Bone marrow (tissue), 2 donors: ENCODE measurements around the gene MTOR.

Source experiments
- DNase-seq, 2 donors: peaks; one replicate each; lab custom pipeline; 2025; lab: John Stamatoyannopoulos, UW

Gene MTOR

DNA sequence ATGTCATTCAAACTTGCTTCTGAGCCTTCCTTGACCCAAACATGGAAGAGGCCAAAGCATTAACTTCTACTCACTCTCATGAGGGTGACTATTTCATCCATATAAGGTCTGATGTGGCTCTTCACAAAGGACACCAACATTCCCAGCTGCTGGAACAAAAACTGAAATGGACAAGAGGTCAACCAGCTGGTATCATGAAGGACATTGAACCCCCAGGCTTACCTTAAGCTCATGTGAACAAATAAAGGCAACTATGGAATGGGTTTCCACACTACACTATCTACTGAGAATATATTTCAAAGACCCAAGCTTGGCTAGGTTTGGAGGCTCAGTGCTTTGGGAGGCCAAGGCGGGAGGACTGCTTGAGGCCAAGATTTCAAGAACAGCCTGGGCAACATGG is 46.3 kb downstream of the MTOR start:
- DNase-seq: no peak

DNA sequence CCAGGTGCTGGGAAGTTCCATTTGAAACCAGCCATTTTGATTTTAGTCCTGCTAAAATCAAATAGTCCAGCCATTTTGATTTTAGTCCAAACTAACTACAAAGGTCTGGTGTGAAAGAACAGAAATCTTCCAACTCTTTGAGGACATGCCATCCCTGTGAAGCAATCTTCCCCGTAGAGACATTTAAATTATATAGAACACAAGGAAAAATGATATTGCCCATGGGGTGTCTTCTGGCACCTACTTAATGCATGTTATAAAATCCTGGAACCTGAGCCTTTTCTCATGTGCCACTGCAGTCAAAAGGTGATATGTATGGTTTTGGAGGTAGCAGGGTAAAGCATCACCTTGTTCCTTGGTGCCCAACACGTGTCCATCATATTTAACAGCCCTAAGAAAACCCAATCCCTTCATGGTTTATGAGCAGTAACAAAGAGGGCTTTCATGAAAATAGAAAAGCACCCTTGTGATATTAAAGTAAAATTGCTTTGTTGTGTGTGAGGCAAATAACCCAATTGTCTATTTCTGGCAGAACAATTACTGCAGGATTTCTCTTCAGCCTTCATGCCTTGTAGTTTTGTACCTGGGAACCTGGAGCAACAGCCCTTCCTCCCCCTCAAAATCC is 46.9 kb downstream of the MTOR start:
- no peak for DNase-seq

DNA sequence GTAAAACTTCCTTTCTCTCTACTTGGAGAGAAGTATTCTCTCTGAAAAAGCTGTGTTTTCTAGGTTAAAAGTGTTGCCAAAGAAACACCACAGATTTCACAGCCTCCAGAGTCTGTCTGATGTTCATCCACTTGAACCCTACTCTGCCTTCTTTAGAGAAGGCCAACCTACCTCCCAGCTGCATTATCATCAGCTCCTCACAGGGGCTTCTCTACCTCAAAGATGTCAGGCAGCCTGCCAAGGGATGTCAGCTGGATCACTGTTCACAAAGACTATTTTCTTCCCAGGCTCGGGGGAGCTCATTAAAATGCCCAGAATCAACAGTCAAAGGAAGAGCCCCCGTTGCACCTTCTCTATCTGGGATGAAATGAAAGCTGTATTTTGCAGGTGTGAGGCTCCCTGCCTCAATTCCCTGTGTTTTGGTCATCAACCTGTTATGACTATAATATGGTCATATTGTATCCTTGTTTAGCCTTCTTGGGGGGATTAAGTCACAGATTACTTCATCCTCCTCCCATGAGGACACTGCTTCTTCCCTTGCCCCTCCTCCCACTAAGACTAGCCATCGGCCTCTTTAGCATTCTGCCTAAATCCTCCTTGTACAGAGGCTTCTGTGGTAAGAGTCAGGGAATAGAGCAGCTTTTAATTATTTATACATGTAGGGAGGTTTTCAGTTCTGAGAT is 47.5 kb downstream of the MTOR start:
- no peak for DNase-seq

DNA sequence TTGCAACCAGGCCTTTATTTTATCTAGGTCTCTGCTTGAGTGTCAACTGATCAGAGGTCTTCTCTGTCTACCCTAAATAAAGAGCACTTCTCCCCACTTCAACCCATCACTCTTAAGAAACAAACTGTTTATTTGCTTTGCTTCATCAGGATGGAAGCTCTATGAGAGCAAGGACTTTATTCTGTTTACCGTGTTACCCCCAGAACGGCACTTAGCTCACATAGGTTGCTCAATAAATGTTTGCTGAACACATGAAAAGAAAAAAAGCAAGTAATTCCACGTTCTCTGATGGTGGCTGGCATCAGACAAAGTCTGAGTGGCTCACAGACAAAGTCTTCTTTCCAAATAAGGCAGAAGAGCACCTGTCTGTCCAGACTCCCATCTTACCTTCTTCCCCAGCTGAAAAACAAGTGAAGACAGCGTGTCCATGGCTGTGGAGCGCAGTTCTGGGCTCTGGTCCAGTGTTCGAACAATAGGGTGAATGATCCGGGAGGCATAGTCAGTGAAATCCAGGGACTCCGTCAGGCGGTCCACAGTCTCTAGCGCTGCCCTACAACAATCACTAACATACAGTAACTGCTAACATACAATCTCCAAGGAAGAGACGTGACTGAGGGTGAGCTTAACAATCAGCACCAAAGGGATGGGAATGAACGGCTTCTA is 50.3 kb downstream of the MTOR start:
- DNase-seq: no peak

DNA sequence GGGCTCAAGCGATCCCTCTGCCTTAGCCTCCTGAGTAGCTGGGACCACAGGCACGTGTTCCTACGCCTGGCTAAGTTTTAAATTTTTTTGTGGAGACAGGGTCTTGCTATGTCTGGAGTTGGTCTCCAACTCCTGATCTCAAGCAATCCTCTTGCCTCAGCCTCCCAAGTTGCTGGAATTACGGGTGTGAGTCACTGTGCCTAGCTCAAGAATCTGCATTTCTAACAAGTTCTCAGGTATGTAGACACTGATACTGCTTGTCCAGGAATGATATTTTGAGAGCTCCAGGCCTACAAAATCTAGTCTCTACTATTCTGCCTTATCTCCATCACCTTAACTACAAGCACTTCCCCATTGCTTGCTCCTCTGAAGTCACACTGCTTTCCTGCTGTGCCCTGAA is 50.9 kb downstream of the MTOR start:
- no peak for DNase-seq

DNA sequence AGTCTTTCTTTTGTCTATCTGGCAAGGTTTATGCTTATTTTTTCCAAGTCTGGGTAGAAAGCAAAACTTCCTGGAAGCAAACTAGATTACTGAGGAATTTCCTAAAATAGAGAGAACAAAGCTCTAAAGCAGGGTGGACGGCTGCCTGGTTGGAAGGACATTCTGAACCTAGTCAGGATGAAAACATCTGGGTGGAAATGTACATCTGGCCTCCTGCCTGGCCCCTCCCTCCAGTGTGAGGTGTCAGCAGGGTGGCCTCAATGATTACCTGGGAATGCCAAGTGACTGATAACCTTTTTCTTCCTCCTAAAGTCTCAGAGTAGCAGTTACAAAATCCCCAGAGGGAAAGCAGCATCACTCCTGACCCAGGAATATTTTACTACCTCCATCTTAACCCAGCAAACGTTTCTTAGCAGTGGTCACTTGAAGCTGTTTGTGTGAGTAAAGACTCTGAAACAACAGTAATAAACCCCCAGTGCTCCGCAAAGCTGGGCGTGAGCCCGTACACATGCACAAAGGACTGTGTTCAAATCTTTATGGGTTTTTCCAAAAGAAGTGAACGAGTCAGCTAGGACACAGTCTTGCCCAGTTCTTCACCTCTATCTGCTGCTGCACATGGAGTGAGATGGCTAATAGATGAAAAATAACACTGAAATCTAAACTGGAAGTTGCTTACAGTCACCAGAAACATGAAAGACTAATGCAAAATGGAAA is 54.3 kb downstream of the MTOR start:
- no peak for DNase-seq

DNA sequence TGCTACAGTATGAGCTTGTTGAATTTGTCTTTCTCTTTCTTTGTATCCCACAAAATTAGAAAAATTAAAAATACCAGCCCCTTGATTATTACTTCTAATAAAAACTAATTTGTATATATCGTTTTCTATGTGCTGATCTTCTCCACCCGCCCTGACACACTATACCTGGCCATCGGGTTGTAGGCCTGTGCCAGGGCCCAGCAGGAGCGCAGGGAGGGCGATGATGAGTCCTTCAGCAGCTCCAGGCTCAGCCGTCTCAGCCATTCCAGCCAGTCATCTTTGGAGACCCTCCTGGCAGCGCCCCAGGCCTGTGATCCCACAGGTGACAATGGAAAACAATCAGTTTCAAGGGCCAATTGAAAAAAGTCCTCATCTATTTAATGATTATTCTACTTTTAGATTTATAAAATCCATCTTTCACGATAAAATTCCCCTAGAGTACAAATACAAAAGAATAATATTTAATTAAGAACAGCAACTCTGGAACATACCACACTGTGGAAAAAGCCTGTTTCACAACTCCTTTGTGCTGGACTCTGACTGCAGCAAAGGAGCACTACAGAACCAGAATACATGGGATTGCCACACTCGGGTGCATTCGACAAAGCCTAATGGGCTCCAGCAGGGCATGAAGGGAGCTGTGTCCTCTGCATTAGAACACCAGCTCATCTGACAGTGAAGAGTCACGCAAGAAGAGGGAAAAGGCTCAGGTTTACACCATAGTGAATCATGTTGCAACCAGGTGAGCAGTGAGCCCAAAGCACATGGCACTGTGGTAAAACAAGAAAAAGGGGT is 57.8 kb downstream of the MTOR start:
- no peak for DNase-seq

DNA sequence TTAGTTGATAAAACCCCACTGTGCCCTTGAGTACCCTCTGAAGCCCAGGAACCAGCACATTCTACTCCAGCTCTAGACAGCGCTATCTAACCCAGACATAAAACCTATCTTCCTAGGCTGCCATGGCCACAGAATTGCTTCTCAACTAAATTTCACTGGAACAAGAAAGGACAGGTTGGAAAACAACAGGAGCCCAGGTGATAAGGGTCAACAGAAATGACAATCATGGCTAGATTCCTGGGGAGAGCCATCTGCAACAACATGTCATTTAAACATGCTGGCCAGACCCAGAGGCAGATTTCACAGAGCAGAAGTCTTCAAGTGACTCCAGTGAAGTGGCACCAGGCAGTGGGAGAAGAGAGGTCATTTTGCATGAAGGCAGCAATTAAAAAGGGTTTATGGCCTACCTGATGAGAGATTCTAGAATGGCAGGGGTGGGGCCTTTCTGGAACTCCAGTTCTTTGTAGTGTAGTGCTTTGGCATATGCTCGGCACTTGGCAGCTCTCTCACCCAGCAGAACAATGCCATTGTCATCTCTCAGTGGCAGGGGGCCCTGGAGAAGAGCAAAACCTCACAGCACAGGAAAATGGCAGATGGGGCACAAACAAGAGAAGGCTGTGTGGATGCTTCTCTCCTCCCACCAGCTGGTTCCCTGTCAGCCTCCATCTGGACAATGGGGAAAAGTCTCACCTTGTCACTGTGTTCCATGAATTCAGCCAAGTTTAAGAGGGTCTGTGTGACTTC is 63.3 kb downstream of the MTOR start:
- no peak for DNase-seq

DNA sequence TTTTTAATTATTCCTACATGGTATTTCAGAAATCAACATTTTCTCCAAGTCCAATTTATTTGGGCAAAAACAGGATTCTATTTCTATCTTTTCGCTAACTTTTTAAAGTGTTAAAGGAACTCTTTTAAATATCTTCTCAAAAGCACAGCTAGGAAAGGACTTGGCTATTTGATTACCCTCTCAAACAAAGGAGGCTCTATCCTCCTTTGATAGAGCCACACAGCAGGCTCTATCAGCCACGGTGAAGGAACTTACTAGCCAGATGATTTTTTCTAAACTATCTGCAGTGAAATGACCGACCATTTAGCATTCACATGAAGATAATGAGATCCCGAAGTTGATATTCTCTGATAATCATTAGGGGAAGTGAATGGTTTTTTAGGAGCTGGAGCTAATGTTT is 64.1 kb downstream of the MTOR start:
- DNase-seq: no peak

DNA sequence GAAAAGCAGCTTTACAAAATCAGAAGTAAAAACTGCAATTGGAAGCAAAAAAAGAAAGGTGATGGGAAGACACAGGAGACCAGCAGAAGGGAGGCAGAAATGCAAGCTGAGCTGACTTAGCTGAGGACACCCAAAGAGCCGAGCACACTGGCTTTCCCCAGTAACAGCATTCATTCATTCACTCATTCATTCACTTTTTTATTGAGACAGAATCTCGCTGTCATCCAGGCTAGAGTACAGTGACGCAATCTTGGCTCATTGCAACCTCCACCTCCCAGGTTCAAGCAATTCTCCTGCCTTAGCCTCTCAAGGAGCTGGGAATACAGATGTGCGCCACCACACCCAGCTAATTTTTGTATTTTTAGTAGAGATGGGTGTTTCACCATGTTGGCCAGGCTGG is 65.0 kb downstream of the MTOR start:
- no peak for DNase-seq

DNA sequence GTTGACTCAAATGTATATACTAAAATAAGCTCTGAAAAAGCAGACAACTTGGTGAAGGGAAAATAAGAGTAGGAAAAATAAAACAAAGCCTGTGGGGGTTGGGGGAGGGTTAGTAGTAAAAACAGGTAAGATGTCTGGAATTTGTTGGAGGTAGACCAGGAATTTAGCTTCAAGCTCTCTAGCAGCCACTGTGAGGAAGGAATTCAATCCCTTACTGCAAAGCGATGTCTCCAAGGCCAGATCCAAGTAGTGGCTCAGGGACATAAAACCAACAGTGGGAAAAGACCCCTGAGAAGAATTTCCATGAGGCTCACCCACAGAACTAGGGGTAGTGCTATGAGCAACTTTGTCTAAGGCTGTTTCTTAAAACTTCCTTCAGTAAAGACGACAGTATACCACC is 65.4 kb downstream of the MTOR start:
- no peak for DNase-seq

DNA sequence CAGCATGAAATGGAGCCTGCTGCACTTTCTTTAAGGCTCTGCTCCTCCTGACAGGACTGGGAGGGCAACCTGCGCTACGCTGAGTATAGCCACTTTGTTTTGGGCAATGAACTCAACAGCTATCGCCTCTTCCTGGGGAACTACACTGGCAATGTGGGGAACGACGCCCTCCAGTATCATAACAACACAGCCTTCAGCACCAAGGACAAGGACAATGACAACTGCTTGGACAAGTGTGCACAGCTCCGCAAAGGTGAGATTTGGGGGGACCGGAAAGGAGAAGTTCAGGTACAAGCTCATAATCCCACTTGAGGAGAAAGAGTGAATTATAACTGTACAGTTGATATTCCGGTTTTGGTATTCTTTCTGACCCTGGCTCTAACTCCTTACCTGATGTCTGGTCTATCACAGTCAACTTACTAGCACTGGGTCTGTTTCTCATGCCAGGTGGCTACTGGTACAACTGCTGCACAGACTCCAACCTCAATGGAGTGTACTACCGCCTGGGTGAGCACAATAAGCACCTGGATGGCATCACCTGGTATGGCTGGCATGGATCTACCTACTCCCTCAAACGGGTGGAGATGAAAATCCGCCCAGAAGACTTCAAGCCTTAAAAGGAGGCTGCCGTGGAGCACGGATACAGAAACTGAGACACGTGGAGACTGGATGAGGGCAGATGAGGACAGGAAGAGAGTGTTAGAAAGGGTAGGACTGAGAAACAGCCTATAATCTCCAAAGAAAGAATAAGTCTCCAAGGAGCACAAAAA is 67.8 kb downstream of the MTOR start:
- no peak for DNase-seq

DNA sequence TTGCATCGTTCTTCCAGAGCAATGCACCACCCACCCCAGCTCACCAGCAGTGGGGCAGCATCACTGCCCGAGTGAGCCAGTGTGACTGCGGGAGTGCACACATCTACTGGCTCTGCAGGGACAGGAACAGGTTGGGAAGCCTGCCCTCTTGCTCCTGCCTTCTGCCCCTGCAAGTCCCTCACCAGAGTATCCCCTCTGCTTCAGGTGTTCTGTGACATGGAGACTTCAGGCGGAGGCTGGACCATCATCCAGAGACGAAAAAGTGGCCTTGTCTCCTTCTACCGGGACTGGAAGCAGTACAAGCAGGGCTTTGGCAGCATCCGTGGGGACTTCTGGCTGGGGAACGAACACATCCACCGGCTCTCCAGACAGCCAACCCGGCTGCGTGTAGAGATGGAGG is 69.0 kb downstream of the MTOR start:
- no peak for DNase-seq

DNA sequence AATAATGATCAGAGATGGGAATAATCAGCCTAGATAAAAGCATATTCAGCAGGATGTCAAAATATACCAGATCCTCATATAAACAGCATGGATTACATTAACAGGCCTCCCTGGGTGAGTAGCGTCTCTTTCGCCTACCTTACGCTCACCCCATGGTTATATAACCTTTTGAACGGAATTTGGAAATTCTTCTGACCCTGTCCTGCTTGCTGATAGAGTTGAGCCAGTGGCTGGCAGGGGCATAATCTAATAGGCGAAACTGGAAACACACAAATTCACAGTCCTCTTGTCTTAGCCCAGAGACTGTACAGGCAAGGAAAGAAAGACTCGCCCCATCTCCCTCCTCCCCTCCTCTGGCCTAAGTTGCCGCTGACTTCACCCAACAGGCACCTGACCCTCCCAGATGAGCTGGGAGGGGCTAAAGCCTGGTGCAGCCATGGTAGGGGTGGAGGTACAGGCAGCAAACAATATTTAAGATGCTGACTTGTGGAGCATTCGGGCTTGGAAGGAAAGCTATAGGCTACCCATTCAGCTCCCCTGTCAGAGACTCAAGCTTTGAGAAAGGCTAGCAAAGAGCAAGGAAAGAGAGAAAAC is 73.4 kb downstream of the MTOR start, which contains the start of gene ANGPTL7:
TSS of gene ANGPTL7 (plus strand) at position 498 of the 594 bp plus-strand sequence. CDS start 225 bp downstream, outside the sequence.
- no peak for DNase-seq

DNA sequence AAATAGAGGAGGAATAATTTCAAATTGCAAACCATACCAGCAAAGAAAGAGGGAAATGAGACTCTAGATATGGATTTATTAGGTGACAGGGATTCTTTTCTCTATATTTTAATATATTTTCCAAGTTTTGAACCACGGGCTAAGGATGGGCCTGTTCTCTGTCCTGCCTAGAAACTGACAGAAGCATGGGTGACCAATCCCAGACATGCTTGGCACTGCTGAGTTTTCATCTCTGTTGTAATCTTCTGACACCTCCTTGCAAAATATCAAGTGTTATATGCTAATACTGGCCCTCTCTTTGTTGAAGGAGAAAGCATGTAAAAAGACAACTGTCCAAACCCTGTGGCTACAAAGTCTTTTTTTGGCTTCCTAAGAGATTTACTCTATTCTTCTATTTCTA is 74.0 kb downstream of the MTOR start:
- DNase-seq: no peak

DNA sequence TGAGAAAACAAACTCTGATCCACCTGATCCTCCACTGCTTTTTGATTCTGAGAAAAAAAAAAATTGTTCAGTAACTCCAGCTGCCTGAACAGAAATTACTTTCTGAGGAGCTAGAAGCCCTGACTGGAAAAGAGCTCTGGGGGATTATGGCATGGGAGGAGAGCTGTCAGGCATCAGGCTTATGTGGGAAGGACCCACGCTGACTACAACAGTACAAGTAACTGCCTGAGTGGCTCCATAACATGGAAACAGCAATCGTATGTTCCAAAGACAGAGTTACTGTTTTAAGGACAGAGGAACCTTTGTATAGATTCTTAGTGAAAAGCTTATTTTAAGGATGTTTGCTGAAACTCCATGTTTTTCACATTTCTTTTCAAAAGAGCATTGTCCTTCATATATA is 74.4 kb downstream of the MTOR start:
- DNase-seq: no peak

DNA sequence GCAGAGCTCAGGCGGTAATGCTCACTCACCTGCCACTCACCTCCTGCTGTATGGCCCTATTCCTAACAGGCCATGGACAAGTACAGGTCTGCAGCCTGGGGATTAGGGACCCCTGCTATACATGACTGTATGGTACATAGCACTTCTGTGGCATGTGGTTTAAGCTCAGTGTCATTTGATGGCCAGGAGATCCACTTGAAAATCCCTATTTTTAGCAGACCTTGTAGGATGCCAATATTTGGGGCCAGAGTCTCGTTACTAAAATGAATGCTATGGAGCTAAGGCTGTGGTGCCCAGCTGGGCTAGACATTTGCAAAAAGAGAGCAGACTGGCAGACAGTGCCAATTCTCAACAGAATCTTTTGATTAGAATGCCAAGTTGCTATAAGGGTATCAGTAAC is 74.9 kb downstream of the MTOR start:
- DNase-seq: no peak

DNA sequence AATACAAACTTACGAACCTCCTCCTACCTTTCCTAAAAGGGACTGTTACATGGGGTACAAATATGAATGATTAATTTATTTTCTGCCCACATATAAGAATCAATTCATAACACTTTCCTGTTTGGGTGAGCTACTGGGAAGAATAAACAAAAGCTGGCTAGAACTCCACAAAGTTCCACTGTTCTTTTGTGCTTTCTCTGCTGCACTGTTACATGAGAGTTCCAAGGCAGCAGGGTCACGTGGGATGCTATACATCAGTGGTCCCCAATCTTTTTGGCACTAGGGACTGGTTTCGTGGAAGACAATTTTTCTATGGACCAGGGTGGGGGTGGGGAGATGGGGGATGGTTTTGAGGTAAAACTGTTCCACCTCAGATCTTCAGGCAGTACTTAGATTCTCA is 75.4 kb downstream of the MTOR start:
- DNase-seq: no peak

DNA sequence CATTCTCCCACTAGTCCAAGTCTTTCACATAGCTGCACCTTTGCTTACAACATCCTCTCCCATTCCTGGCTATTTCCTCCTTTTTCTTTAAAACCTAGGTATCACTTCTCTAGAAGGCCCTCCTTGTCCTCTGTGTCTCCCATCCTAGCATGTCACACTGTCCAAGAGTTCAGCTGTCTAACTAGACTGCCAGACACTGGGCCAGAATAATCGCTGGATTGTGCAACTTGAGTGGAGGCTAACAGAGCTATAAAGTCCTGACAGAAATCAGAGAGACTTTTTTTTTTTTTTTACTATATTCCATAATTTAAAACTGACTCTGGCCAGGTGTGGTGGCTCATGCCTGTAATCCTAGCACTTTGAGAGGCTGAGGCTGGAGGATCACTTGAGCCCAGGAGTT is 77.4 kb downstream of the MTOR start:
- no peak for DNase-seq

DNA sequence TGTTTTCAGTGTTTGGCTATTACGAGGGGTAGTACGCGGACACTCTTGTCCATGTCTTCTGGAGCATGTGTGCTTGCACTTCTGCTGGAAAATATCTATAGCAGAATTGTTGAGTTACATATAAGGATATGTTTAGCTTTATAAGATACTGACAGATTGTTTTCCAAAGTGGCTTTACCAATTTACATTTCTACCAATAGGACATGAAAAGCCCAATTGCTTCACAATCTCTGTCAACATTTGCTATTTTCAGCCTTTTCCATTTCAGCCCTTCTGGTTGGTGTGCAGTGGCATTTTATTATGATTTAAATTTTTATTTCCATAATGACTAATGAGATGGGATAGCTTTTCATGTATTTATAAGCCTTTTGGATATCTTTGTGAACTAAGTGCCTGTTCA is 79.5 kb downstream of the MTOR start:
- DNase-seq: no peak
